ENCODE results near the gene C17orf67.

GRCh38 chr17:56798916-56799315 lies 34.8 kb downstream of the C17orf67 start:
- TF ChIP-seq, protein P1, sequence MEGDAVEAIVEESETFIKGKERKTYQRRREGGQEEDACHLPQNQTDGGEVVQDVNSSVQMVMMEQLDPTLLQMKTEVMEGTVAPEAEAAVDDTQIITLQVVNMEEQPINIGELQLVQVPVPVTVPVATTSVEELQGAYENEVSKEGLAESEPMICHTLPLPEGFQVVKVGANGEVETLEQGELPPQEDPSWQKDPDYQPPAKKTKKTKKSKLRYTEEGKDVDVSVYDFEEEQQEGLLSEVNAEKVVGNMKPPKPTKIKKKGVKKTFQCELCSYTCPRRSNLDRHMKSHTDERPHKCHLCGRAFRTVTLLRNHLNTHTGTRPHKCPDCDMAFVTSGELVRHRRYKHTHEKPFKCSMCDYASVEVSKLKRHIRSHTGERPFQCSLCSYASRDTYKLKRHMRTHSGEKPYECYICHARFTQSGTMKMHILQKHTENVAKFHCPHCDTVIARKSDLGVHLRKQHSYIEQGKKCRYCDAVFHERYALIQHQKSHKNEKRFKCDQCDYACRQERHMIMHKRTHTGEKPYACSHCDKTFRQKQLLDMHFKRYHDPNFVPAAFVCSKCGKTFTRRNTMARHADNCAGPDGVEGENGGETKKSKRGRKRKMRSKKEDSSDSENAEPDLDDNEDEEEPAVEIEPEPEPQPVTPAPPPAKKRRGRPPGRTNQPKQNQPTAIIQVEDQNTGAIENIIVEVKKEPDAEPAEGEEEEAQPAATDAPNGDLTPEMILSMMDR (IDR thresholded peaks at IDR 0.05; ENCODE audit: insufficient read depth, low read length, poor library complexity, severe bottlenecking) = no peak
- no peak for TF ChIP-seq EZH2phosphoT487 (conservative IDR thresholded peaks at IDR 0.05; ENCODE audit: low read length)
